DND-41 (cell line): Measurements from ENCODE around the gene SCCPDH.

Source experiments
- EZH2 ChIP-seq: IDR thresholded peaks from 3 replicates; pipeline ENCODE4 v1.6.1; 2012; ENCODE audit warnings: borderline replicate concordance, low read depth, mild to moderate bottlenecking, moderate library complexity, low read length, inconsistent platforms; ENCODE audit not compliant: severe bottlenecking
- TF ChIP-seq, protein P1 (sequence below): IDR thresholded peaks from 2 replicates; pipeline ENCODE4 v1.5.1; 2012; ENCODE audit warnings: borderline replicate concordance, low read length, moderate library complexity, mild to moderate bottlenecking; ENCODE audit not compliant: poor library complexity, severe bottlenecking; ENCODE audit errors: extremely low read depth

GRCh38 chr1:246725191-246725590 is 982 bp downstream of the SCCPDH start:
- TF ChIP-seq, protein P1, sequence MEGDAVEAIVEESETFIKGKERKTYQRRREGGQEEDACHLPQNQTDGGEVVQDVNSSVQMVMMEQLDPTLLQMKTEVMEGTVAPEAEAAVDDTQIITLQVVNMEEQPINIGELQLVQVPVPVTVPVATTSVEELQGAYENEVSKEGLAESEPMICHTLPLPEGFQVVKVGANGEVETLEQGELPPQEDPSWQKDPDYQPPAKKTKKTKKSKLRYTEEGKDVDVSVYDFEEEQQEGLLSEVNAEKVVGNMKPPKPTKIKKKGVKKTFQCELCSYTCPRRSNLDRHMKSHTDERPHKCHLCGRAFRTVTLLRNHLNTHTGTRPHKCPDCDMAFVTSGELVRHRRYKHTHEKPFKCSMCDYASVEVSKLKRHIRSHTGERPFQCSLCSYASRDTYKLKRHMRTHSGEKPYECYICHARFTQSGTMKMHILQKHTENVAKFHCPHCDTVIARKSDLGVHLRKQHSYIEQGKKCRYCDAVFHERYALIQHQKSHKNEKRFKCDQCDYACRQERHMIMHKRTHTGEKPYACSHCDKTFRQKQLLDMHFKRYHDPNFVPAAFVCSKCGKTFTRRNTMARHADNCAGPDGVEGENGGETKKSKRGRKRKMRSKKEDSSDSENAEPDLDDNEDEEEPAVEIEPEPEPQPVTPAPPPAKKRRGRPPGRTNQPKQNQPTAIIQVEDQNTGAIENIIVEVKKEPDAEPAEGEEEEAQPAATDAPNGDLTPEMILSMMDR: no peak
- no peak for TF ChIP-seq EZH2
